ENCODE measurements around the gene DNAJC17. TPM values are rescaled to one million over a fixed set of nuclear protein-coding genes. Genes with fewer than 3 reads are reported as not detected.

DNAJC17 gene
- total RNA-seq, 1 experiment from 2014 or later: 36.1 TPM

DNA sequence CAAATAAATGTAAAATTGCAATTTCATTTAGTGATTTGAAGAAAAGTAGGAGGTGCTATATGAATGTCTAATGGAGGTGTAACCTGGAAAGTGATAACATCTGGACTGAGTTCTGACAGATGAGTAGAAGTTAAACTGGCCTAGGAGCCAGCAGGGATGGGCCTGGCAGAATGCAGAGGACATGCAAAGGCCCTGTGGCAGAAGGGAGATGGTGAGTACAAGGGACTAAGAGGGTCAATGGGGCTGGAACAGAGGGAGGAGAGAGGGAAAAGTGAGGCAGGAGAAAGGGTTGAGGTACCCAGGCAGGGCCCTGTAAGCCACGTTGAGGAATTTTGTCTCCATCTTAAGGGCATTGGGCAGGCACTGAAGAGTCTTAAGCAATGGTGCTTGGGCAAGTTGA lies 24.6 kb upstream of the DNAJC17 start:
- POLR2A ChIA-PET: no interaction called here
- no TSS peak for BruUV-seq (replicated peaks)
- Histone ChIP-seq H2AFZ (ENCODE audit: low read depth, low read length, poor library complexity, severe bottlenecking) (no peak overlapping the region), H4K20me1 (ENCODE audit: insufficient read depth) (no peaks in the 10 kb centered on the region), H3K27me3 (ENCODE audit: insufficient read depth, low read length) (no peaks in the 10 kb centered on the region), H3K27ac (ENCODE audit: low read depth, low read length) (no peak overlapping the region), H3K9ac (ENCODE audit: low read length) (no peak overlapping the region), H3K9me3 (ENCODE audit: control insufficient read depth in 1 of 2, insufficient read depth in 1 of 2, low read depth in 1 of 2, low read length in 2 of 2) (no peaks in the 10 kb centered on the region), H3K4me3 (replicated peaks in 1 of 2; ENCODE audit: low read depth in 1 of 2, low read length in 2 of 2) (no peak overlapping the region), H3K9me2 (ENCODE audit: insufficient read depth) (no peaks in the 10 kb centered on the region), H3K4me1 (ENCODE audit: control insufficient read depth in 1 of 2, insufficient read depth in 2 of 2, low read length in 2 of 2) (peaks cover 33 to 42% of the 10 kb centered on the region in 2 experiments), H3K36me3 (ENCODE audit: control insufficient read depth in 1 of 2, insufficient read depth in 2 of 2, low read length in 2 of 2) (no peaks in the 10 kb centered on the region), H3K79me2 (ENCODE audit: insufficient read depth, low read length) (no peaks in the 10 kb centered on the region), H3K4me2 (ENCODE audit: low read length) (no peak overlapping the region)
- intact Hi-C loops (cut with micrococcal nuclease): no loop called here
- RAD21 ChIA-PET (ENCODE audit: low non-redundant PET in 1 of 2, low total read pairs in 2 of 2, uncharacterized antibody in 2 of 2, unreplicated experiment in 2 of 2): no interaction called here
- DNase-seq (ENCODE audit: low read depth, low spot score) (no peak), ATAC-seq (no peak)
- CTCF ChIA-PET: interaction anchor here (0.7 kb wide), 1 partner anchor 62 kb away, joined by 3 read pairs; the partner anchor contains the start of gene VPS18
- TF ChIP-seq SRF (IDR thresholded peaks at IDR 0.05; ENCODE audit: low read depth) (no peak), EZH2phosphoT487 (IDR thresholded peaks at IDR 0.05; ENCODE audit: borderline replicate concordance) (no peak), POLR2A (IDR thresholded peaks at IDR 0.05; ENCODE audit: borderline replicate concordance, extremely low read depth, insufficient read depth, insufficient read length) (no peak)

DNA sequence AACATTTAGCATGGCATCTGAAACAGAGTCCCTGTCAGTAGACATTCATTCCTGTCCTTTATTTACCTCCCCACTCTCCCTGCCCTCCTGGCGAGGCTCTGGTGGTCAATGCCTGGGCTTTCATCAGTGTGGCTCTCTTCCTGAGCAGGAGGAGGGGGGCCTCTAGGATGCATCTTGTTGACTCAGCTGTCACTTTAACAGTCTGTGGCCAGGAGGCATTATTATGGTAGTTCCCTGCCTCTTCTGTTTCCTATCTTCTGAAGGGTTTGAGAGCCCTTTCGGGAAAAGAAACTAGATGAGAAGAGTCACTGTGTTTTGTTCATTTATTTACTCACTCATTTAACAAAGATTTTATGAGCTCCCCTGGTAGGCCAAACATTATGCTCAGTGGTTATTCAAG lies 23.6 kb upstream of the DNAJC17 start:
- TF ChIP-seq EZH2 (IDR thresholded peaks at IDR 0.05): no peak
- TF ChIP-seq, protein P1, sequence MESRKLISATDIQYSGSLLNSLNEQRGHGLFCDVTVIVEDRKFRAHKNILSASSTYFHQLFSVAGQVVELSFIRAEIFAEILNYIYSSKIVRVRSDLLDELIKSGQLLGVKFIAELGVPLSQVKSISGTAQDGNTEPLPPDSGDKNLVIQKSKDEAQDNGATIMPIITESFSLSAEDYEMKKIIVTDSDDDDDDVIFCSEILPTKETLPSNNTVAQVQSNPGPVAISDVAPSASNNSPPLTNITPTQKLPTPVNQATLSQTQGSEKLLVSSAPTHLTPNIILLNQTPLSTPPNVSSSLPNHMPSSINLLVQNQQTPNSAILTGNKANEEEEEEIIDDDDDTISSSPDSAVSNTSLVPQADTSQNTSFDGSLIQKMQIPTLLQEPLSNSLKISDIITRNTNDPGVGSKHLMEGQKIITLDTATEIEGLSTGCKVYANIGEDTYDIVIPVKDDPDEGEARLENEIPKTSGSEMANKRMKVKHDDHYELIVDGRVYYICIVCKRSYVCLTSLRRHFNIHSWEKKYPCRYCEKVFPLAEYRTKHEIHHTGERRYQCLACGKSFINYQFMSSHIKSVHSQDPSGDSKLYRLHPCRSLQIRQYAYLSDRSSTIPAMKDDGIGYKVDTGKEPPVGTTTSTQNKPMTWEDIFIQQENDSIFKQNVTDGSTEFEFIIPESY (IDR thresholded peaks at IDR 0.05; ENCODE audit: extremely low read depth, insufficient replicate concordance, low read length): no peak
- Histone ChIP-seq H3K36me3 (ENCODE audit: control insufficient read depth in 1 of 2, insufficient read depth in 2 of 2, low read length in 2 of 2) (no peaks in the 10 kb centered on the region), H3K9me3 (ENCODE audit: control insufficient read depth in 1 of 2, insufficient read depth in 1 of 2, low read depth in 1 of 2, low read length in 2 of 2) (no peaks in the 10 kb centered on the region), H4K20me1 (ENCODE audit: insufficient read depth) (no peaks in the 10 kb centered on the region), H3K9ac (ENCODE audit: low read length) (no peak overlapping the region), H3K27me3 (ENCODE audit: insufficient read depth, low read length) (no peaks in the 10 kb centered on the region), H3K4me2 (ENCODE audit: low read length) (no peak overlapping the region), H3K9me2 (ENCODE audit: insufficient read depth) (no peaks in the 10 kb centered on the region), H3K4me3 (replicated peaks in 1 of 2; ENCODE audit: low read depth in 1 of 2, low read length in 2 of 2) (no peak overlapping the region), H2AFZ (ENCODE audit: low read depth, low read length, poor library complexity, severe bottlenecking) (no peak overlapping the region), H3K4me1 (ENCODE audit: control insufficient read depth in 1 of 2, insufficient read depth in 2 of 2, low read length in 2 of 2) (peaks cover 32 to 43% of the 10 kb centered on the region in 2 experiments), H3K27ac (ENCODE audit: low read depth, low read length) (no peak overlapping the region), H3K79me2 (ENCODE audit: insufficient read depth, low read length) (no peaks in the 10 kb centered on the region)
- CTCF ChIA-PET: no interaction called here
- ATAC-seq: no peak
- no peak for DNase-seq (ENCODE audit: low read depth, low spot score)
- POLR2A ChIA-PET: no interaction called here
- BruUV-seq (replicated peaks): no TSS peak
- intact Hi-C loops (cut with micrococcal nuclease): no loop called here
- RAD21 ChIA-PET (ENCODE audit: low non-redundant PET in 1 of 2, low total read pairs in 2 of 2, uncharacterized antibody in 2 of 2, unreplicated experiment in 2 of 2): no interaction called here

All from HCT116 (cell line).